Embryonic facial prominence (tissue), 1 donor: ENCODE measurements around the gene TMEM127.
"Not testable (repeated sequence)": the region's sequence is repeated elsewhere in the genome, so short reads cannot be mapped to it uniquely, and the experiment has no call there.

Experiments used
- DNase-seq: peaks from one replicate; pipeline ENCODE4 v3.0.0-alpha.2; 2016; ENCODE audit errors: extremely low spot score

The TMEM127 gene

DNA sequence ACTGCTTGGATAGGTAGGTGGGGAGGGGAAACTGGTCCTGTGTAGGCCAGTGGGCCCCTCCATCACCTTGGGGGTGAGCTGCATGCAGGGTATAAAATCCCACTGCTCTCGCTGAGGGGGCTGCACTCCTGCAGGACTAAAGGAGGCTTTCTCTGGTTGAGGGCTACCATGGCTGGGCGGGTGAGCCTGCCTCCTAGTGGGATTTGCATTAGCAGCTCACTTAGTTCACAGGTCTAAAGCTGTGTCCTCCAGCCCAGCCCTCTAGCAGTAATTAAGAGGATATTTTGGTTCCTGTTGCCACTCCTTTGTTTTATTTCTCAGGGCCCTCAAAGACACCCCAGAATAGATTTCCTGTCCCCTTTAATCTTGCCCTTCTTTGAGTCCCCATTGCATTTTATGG is 24.6 kb downstream of the TMEM127 start:
- no peak for DNase-seq

DNA sequence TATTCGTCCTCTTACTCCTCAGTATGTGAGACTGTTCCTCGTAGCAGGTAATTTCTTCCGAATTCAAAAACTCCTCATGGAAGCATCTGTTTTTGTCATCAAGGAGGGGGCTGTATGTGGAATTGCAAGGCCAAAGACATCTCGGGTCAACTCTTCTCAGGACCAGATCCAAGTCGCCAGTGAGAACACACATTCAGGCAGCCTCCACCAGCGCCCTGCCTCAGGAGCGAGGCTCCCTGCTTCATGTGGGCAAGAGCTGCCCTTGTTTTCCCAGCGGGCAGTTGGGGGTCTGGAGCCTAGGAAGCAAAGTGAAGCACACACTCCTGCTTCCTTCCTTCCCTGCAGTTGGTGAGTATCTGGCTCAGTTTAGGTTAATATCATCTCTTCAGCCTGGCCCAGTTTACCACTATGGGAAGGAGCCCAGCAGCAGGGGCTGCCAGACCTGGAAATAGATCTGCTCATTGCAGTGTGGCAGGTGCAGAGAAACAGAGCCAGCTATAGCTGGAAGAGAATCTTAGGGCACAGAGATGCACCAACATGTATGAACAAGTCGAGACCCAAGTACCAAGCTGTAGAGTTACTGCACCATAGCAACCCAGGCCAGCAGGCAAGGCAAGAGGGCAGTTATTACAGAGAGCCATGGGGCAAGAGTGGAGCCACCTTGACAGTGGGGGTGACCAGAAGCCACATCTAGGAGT is 25.3 kb downstream of the TMEM127 start:
- DNase-seq = no peak

DNA sequence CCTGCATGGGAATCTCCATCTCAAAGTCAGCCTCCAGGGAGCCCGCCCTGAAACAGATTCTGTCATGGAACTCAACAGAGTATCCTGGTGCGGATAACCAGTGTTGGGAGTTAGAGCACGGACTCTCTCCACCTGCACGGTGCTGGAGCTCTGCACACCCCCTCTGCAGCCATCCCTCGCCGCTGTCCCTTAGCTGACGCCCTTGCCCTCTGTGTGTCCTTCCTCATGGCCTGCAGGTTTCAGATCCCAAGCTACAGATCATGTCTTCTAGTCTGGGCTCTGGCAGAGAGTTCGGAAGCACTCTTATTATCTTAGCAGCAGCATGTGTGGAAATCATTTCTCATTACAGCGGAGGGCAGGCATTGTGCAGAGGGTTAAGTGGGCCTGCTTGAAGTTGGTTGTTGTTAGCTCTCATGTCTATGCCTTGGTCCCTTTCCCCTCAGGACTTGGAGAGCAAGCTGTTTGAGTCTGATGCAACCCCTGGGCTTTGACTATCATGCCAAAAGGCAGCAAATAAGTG is 26.0 kb downstream of the TMEM127 start:
- no peak for DNase-seq

DNA sequence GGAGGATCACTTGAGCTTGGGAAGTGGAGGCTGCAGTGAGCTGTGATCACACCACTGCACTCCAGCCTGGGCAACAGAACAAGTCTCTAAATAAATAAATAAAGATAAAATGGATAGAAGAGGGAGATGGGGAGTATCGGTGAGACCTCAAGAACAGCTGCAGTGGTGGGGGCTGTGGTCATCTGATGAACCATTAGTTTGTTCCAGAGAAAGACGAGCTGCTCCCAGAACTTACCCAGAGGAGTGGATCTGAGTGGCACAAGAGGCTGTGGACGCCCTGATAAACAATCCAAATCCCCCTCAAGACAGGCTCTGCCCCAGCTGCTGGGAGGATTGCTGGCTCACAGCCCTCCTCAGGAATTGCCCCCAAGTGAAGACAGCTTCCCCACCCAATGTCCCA is 26.7 kb downstream of the TMEM127 start:
- no peak for DNase-seq

DNA sequence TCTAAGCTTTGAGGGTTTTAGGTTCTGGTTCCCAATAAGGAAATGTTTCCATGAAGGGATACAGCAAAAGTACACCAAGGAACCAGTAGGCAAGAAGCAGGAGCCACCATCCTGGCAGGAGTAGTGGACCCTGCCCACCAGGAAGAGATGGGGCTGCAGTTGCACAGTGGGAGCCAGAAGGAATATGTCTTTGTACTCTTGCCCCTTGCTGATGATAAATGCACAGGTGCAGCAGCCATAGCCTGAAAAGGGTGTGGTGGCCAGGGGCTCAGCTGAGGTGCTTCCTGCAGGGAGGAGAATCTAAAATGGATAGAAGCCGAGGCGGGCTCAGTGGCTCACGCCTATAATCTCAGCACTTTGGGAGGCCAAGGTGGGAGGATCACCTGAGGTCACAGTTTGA is 27.5 kb downstream of the TMEM127 start:
- DNase-seq = no peak

DNA sequence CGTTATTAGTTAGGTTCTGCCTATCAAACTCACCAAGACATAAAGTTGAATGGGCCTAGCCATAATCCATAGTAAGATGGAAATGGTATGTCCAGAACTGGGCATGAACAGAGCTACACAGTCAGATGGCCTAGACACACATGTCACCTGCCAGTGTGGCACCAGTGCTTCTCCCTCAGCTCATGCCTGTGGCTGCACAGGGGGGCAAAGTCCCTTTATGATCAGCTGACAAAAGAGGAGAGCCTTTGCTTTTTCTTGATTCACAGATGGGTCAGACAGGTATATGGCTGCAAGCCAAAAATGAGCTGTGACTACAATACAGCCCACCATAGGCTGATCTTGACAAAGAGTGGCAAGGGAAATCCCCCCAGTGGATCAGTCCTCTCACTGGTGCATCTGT is 28.9 kb downstream of the TMEM127 start:
- no peak for DNase-seq

DNA sequence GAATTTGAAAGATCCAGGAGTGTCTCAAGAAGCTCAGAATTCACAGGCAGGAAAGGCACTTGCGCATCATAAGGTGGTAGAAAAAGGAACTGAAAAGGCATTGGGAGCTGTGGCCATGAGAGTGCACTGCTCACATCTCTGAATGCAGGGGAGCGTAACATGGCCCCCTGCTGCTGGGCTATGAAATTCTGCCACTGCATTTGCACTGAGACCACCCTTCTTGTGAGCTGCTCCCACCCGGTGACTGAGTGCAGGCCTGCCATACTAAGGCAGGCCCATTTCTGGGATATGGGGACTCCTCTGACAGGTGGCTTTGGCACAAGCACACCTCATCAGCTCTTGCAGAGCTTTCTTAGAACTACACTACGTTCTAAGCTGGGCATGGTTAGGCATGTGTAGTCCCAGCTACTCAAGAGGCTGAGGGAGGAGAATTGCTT is 31.9 kb downstream of the TMEM127 start:
- DNase-seq = no peak

DNA sequence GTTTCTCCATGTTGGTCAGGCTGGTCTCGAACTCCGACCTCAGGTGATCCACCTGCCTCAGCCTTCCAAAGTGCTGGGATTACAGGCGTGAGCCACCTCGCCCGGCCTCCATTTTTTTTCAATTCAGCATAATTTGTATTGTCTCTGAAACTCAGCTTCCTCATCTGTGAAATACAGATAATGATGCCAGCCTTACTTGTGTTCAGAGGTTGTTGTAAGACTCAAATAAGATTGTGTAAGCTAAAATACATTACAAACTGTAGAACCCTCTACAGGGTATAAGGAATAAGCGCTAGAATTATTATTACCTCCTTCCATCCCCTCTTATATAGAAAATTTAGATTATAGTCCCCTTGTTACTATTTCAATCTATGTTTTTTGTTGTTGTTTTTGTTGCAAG is 32.4 kb downstream of the TMEM127 start:
- DNase-seq = no peak

DNA sequence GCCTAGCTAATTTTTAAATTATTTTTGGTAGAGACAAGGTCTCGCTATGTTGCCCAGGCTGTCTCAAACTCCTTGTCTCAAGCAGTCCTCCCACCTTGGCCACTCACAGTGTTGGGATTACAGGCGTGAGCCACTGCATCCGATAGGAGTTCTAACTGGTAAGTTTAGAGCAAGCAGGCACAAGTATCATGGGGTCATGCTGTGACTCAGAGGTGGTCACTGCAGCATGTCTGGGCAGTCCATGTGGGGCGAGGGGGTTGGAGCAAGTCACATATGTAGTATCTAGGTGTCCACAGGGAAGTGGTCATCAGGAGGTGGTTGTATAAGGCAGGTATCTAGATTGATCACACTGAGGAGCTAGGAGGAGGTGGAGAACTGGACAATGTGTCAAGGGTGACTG is 34.5 kb downstream of the TMEM127 start:
- no peak for DNase-seq

DNA sequence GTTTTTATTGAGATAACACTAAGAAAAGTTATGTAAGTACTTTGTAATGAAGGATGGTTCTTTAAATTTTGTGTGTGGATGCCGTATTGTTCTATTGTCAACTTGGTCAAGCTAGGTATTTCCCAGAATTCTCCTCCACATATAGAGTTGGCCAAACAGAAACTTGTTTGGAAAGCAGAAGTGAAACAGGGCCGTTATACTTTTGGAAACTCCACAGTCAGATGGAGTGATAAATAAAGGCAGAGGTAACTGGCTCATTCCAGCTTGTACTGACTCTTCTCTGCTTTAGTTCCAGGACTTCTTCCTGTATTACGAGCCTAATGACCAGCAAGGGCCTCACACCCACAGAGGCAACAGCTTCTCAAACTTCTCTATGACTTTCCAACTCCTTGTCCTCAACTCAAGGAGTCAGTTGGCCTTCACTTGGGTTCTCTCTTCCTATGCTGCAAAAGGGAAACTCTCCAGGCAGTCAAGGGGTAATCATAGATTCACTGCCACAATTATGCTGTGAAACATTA is 40.7 kb downstream of the TMEM127 start:
- DNase-seq = no peak

DNA sequence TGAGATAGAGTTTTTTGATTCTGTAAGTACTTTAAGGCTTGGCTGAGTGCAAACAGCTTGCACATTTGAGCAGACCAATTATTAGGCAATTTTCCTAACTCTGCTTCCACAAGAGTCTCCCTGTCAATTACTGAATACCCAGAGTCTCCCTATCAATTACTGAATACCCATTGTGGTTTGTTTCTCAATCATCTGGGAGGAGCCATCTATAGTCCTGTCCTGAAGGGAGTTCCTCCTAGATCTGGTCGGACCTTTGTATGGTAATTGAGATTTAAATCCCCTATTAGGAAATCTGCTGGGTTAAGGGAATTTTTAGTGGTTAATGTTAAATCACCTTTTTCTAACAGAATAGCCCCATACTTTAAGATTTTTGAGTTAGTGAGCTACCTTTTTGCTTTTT is 44.7 kb downstream of the TMEM127 start:
- DNase-seq = not testable (repeated sequence)

DNA sequence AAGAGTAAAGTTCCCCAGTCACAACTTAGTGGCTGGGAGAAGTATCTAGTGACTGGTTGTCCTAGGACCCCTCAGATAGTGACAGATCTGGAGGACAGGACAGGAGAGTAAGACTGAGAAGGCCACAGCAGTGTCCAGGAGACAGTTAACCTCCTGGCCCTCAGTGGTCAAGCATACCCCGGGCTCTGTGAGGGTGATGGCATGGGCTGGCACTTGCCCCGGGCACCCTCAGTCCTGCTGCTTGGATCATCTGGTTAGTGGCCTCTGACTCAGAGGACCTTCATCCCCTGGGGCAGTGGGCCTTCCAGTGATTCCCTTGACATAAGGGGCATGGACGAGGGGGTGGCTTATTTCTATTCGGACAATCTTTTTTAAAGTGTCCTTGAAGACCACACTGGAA is 45.8 kb downstream of the TMEM127 start:
- DNase-seq = not testable (repeated sequence)

DNA sequence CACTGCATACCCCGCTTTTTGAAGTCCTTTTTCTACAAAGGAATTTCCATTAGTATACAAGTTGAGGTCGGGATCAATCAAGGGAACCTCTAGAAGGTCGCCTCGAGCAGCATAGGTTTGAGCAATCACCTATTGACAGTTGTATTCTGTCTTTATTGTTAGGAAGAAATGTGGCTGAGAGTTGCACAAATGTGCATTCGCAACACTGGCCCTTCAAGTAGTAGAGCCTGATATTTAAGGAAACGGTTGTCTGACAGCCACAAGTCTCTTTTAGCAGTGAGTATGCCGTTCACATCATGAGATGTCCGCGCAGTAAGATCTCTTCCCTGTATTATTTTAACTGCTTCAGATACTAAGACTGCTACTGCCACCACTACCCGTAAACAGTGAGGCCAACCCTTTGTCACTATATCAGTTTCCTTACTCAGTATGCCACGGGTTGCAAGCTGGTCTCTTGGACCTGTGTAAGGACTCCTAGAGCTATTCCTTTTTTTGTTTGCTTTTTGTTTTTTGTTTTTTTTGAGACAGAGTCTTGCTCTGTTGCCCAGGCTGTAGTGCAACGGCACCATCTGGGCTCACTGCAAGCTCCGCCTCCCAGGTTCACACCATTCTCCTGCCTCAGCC is 47.2 kb downstream of the TMEM127 start:
- no peak for DNase-seq

DNA sequence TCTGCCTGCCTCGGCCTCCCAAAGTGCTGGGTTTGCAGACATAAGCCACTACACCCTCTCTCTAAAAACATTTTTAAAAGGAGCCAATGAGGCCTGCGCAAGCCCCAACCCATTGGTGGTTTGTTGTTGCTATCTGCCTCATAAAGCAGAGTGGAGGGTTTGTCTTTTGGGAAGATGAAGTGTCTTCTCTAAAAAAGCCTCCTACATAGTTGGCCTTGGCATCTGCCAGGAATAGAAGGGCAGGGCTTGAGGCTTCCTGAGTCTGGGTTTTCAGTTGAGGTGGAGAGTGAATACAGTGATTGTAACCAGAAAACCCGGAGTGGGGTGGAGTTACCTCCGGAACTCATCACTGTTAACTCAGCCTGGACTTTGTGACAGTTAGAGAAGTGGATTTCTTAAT is 51.2 kb downstream of the TMEM127 start:
- DNase-seq = no peak

DNA sequence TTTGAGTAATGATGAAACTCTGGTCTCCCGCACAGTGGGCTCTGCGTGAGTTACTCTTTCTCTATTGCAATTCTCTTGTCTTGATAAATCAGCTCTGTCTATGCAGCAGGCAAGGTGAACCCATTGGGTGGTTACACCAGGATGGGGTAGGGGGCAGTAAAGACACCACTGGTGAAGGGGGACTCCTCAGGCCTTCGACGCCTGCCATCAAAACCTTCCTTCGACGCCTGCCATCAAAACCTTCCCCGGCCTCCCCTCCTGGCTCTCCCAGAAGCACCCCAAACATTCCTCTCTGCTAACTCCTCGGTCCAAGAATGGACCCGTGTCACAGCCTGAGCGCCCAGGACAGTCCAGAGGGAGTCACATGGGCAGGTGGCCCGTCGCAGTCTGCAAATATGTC is 52.4 kb downstream of the TMEM127 start:
- no peak for DNase-seq

DNA sequence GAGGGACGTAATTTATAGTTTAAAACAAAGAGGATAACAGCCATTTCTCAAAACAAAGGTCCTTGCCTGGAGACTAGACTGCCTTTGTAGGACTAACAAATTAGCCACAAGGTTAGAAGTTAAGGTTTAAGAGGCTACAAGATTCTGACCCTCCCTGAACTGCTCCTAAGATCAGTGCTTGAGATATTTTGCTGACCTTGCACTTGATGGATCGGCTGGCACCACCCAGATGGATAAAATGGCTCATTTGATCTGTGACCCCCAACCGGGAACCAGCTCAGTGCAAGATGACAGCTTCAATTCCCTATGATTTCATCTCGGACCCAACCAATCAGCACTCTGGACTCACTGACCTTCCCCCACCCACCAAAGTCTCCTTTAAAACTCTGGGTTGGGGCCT is 53.5 kb downstream of the TMEM127 start:
- no peak for DNase-seq

DNA sequence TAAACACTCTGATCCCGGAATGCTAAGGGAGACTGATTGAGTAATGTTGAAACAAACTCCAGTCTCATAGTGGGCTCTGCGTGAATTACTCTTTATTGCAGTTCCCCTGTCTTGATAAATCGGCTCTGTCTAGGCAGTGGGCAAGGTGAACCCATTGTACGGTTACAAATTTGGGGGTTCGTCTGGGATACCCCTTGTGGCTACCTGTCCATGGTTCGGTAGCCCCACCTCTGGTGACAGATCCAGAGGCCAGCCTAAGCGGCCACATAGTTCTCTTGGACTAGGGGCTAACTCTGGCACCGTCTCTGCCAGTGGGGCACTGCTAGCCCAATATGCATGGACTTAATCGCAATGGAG is 56.1 kb downstream of the TMEM127 start:
- DNase-seq = no peak

DNA sequence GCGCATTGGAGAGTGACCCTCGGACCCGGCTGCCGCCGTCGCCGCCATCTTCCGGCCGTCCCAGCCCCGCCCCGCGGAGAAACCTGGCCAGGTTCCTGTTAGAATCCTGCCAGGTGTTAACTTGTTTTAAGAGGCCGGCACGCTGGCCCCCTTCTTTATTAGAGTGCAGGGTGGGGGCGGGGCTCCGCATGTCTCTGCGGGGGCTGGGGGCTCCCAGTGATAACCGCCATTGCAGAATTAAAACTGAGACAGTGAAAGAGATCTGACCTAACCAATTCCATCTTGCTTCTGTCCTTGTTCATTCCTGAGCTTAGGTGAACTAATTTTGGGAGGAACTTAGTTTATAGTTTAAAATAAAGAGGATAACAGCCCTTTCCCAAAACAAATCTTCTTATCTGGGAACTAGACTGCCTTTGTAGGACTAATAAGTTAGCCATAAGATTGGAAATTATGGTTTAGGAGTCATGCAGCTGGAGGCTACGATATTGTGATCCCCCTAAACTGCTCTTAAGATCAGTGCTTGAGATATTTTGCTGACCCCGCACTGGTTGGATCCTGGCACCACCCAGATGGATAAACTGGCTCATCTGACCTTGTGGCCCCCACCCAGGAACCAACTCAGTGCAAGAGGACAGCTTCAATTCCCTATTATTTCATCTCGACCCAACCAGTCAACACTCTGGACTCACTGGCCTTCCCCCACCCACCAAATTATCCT is 56.6 kb downstream of the TMEM127 start:
- no peak for DNase-seq

DNA sequence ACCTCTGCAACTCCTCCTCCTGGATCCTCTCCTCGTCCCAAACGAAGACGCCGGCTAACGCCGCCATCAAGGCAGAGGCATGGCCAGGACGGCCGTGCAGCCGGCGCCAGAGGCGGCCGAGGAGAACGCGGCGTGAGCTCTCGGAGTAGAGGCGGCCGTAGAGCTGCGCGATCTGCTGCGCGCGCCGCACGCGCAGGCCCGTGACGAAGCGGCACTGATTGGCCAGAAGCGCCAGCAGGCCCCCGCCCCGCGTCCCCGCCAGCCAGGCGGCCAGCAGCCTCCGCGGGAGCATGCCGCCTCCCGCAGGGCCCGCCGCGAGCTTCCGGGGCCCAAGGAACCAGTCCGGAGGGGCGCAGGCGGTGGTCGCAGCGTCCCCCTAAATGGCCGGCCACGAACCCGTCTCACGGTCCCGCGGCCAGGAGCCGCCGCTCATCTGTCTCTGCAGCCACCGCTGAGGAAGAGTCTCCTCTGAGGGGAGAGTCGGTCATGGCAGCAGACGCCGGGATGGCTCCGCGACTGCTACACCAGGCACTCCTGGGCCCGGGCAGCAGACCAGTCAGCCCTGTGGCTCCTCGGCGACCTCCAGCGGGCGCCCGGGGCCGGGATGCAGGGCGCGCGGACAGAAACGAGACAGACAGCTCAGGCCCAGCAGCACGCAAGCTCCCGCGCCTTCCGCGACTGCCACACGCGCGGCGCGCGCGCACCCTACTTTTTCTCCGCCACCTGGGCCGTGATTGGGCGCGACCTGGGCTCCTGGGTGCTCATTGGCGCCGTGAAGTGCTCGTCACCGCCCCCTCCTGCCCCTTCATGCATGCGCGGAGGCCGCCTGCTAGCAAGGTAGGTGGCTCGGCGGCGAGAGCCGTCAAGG is 57.4 kb downstream of the TMEM127 start, which contains the start of gene STARD7:
TSS of gene STARD7 (minus strand) at position 685 of the 868 bp plus-strand sequence. CDS start at position 292, 393 bp downstream.
- peak; percentile 89 for DNase-seq

DNA sequence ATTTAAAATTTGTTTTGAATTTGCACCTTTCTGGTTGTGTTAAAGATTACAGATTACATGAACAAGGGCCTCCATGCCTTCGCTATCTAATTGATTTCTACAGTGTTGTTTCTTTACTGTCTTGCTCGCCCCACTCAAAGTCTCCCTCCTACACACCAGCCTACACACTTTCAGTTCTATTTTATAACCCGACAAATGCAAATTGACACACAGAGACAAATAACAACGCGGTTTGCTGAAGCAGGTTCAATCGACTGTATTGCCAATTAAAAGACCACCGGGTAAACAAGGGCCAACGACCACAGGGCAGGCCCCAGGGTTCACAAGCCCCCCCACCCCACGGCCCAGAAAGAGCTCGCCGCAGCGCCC is 58.0 kb downstream of the TMEM127 start:
- DNase-seq = no peak

DNA sequence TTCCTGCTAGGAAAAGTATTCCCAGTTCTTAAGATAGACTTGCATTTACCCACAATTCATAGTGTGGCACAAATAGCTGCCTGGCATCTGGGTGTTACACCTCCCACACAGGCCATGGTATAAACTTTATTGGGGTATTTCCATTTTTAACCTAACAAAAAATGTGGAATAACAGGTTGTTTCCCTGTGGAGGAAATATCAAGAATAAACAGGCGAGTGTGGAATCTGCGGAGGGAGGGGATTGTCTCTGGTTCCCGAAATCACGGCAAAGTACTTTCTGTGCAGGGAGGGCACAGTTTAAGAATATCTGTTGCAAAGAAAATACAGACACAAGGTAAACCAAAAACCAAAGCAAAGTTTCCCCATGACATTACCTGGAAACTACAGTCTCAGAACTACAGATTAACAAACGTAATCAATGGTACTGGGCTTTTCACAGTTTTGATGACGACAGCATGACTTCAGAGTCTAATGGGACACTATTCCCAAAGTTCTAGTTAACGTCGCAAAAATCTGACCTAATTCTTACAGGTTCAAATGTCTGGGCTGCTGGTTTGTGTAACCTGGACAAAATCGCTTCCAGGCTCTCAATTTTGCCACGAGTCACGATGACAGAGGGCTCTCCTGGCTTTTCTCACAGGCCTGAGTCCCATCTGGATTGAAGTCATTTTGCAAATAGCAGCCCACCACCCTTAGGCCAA is 58.6 kb downstream of the TMEM127 start:
- DNase-seq = no peak
